ENCODE data around the gene EIF3A.

EIF3A gene, protein sequence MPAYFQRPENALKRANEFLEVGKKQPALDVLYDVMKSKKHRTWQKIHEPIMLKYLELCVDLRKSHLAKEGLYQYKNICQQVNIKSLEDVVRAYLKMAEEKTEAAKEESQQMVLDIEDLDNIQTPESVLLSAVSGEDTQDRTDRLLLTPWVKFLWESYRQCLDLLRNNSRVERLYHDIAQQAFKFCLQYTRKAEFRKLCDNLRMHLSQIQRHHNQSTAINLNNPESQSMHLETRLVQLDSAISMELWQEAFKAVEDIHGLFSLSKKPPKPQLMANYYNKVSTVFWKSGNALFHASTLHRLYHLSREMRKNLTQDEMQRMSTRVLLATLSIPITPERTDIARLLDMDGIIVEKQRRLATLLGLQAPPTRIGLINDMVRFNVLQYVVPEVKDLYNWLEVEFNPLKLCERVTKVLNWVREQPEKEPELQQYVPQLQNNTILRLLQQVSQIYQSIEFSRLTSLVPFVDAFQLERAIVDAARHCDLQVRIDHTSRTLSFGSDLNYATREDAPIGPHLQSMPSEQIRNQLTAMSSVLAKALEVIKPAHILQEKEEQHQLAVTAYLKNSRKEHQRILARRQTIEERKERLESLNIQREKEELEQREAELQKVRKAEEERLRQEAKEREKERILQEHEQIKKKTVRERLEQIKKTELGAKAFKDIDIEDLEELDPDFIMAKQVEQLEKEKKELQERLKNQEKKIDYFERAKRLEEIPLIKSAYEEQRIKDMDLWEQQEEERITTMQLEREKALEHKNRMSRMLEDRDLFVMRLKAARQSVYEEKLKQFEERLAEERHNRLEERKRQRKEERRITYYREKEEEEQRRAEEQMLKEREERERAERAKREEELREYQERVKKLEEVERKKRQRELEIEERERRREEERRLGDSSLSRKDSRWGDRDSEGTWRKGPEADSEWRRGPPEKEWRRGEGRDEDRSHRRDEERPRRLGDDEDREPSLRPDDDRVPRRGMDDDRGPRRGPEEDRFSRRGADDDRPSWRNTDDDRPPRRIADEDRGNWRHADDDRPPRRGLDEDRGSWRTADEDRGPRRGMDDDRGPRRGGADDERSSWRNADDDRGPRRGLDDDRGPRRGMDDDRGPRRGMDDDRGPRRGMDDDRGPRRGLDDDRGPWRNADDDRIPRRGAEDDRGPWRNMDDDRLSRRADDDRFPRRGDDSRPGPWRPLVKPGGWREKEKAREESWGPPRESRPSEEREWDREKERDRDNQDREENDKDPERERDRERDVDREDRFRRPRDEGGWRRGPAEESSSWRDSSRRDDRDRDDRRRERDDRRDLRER (N-terminal part only)

DNA sequence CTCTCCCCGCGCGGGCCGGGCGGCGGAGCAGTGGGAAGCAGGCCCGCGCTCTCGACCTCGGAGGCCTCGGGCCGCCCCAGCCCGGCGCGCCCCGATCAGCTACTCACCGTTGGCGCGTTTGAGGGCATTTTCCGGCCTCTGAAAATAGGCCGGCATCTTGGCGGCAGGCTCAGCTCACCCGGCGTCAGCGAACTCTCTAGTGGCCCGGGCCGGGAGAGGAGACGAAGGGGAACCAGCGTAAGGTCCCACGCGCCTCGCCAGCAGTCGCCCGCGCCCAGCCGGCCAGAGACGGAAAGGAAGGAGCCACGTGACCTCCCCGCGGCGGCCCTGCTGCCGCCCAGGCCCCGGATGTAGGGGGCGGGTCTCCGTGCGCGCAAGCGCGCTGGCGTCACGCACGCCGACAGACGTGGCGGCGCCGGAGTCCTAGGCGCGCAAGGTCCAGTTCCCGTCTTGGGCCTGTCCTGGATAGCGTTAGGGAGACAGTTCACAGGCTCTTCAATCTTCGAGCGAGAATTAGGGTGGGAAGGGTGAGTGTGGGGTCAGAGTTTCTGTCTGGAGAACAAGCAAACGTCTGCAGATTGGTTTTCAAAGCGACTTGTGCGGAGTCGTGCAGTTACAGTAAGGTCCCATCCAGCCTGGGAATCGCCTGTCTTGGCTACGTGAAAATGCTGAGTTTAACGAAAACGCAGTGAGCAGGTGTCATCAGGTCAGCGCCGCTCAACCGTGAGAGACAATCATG is at the start of gene EIF3A:
Gene EIF3A (minus strand): TSS at position 297 of the 739 bp plus-strand sequence. CDS start 141 bp downstream, at position 156.
- Histone ChIP-seq H3K4me3 (peak within 1 kb of the TSS; percentile 80 to 92), H3K36me3 (no peaks in the 10 kb centered on the region), H3K27me3 (no peaks in the 10 kb centered on the region), H3K9me3 (no peaks in the 10 kb centered on the region), H3K4me1 (peaks cover 0 to 41% (median 17%) of the 10 kb centered on the region in 4 donors), H3K27ac (peak within 1 kb of the TSS; percentile 97 to 99)
- intact Hi-C loops (cut with DNase I; ENCODE audit: low total_unique reads), result no loop called here
- TF ChIP-seq, protein P1, sequence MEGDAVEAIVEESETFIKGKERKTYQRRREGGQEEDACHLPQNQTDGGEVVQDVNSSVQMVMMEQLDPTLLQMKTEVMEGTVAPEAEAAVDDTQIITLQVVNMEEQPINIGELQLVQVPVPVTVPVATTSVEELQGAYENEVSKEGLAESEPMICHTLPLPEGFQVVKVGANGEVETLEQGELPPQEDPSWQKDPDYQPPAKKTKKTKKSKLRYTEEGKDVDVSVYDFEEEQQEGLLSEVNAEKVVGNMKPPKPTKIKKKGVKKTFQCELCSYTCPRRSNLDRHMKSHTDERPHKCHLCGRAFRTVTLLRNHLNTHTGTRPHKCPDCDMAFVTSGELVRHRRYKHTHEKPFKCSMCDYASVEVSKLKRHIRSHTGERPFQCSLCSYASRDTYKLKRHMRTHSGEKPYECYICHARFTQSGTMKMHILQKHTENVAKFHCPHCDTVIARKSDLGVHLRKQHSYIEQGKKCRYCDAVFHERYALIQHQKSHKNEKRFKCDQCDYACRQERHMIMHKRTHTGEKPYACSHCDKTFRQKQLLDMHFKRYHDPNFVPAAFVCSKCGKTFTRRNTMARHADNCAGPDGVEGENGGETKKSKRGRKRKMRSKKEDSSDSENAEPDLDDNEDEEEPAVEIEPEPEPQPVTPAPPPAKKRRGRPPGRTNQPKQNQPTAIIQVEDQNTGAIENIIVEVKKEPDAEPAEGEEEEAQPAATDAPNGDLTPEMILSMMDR (IDR thresholded peaks at IDR 0.05), result no peak
- peak; percentile 89 to 95 for DNase-seq

DNA sequence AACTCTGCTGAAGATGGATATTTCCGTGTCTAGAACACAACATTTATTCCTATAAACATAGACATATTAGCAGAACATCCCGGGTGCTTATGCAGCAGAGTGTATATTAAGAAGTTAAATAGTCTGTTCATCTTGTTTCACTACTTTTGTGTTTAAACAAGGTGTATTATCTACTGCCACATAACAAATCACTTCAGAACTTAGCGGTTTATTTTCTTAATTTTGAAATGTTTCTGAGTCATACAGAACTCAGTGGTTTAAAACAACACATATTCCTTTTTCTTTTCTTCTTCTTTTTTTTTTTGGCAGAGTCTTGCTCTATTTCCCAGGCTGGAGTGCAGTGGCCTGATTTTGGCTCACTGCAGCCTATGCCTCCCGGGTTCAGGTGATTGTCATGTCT is 49.1 kb upstream of the EIF3A start:
- Histone ChIP-seq H3K4me3 (no peak overlapping the region), H3K36me3 (peaks cover 38 to 87% (median 68%) of the 10 kb centered on the region in 3 donors), H3K4me1 (no peaks in the 10 kb centered on the region), H3K9me3 (no peaks in the 10 kb centered on the region), H3K27ac (no peak overlapping the region), H3K27me3 (no peaks in the 10 kb centered on the region)
- TF ChIP-seq, protein P1 (IDR thresholded peaks at IDR 0.05), result no peak
- intact Hi-C loops (cut with DNase I; ENCODE audit: low total_unique reads), result no loop called here
- DNase-seq, result no peak

DNA sequence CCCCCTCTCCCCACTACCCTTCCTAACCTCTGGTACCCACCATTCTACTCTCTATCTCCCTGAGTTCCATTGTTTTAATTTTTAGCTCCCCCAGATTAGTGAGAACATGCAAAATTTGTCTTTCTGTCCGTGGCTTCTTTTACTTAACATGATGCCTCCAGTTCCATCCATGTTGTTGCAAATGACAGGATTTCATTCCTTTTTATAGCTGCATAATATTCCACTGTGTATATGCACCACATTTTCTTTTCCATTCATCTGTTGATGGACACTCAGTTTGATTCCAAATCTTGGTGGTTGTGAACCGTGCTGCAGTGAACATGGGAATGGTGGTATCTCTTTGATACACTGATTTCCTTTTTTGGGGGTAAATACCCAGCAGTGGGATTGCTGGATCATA is 45.3 kb upstream of the EIF3A start:
- H3K27me3 ChIP-seq, result no peaks in the 10 kb centered on the region
- no peak overlapping the region for H3K27ac ChIP-seq
- intact Hi-C loops (cut with DNase I; ENCODE audit: low total_unique reads), result no loop called here
- H3K4me1 ChIP-seq, result no peaks in the 10 kb centered on the region
- DNase-seq, result no peak
- H3K9me3 ChIP-seq, result no peaks in the 10 kb centered on the region
- H3K4me3 ChIP-seq, result no peak overlapping the region
- TF ChIP-seq, protein P1 (IDR thresholded peaks at IDR 0.05), result no peak
- H3K36me3 ChIP-seq, result peaks cover 39 to 97% (median 80%) of the 10 kb centered on the region in 3 donors

DNA sequence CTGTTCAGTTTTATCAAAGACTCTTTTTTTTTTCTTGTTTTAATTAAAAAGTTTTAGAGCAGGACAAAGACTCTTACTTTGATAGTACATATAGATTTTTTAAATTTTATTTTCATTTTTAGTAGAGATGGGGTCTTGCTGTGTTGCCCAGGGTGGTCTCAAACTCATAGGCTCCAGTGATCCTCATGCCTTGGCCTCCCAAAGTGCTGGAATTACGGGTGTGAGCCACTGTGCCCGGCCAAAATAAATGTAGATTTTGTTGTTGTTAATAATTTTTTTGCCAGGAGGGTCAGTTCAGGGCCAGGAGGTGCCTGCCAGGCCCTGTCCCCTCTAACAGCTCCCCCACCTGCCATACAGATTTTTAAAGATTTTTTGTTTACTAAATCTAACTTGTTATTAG is 40.3 kb upstream of the EIF3A start:
- Histone ChIP-seq H3K4me3 (no peak overlapping the region), H3K27ac (no peak overlapping the region), H3K36me3 (peaks cover 46 to 89% (median 72%) of the 10 kb centered on the region in 3 donors), H3K4me1 (no peaks in the 10 kb centered on the region), H3K9me3 (no peaks in the 10 kb centered on the region), H3K27me3 (no peaks in the 10 kb centered on the region)
- intact Hi-C loops (cut with DNase I; ENCODE audit: low total_unique reads), result no loop called here
- DNase-seq, result no peak
- TF ChIP-seq, protein P1 (IDR thresholded peaks at IDR 0.05), result no peak

All from tibial artery (tissue), 4 donors.